Endothelial cell of umbilical vein (primary cell): ENCODE measurements around the gene MLYCD. TPM values are rescaled to one million over a fixed set of nuclear protein-coding genes. Genes with fewer than 3 reads are reported as not detected.

Experiments used
- BruUV-seq: library from RNA; stranded (reverse); fragments of 400-500 nt; replicated peaks from 2 replicates; lab custom pipeline; 2021; lab: Mats Ljungman, UMichigan
- CTCF ChIA-PET: fragments of 300-600, 350-600 bp; sonication (Branson Sonifier 250); formaldehyde crosslinking; loops from one replicate; lab custom pipeline; 2021; ENCODE audit warnings: antibody characterized with exemption, inconsistent platforms; lab: Charles Lee
- POLR2A ChIA-PET: fragments of 300-600, 350-600 bp; sonication (Branson Sonifier 250); formaldehyde crosslinking; loops from one replicate; lab custom pipeline; 2021; ENCODE audit warnings: antibody characterized with exemption, inconsistent platforms; lab: Charles Lee
- DNase-seq: peaks from one replicate; pipeline ENCODE4 v3.0.0-alpha.2; 2011; ENCODE audit warnings: low read depth, low spot score
- FAIRE-seq: peaks from 2 replicates; lab custom pipeline; 2011; peaks lifted over from hg19 to GRCh38; lab: Jason Lieb, UNC
- H2AFZ ChIP-seq: 2 replicates; pipeline ENCODE4 v1.6.0; 2012; ENCODE audit warnings: low read depth, low read length, control low read depth, inconsistent platforms
- H3K27ac ChIP-seq: 2 replicates; pipeline ENCODE4 v1.5.1; 2011; ENCODE audit warnings: low read depth, mild to moderate bottlenecking, control low read depth, low read length, moderate library complexity; ENCODE audit not compliant: insufficient read depth
- H3K27me3 ChIP-seq, 2 experiments: 2 replicates each; pipeline versions ENCODE4 v1.6.0 to v1.6.1; 2011; ENCODE audit warnings: low read length in 2 of 2, mixed read lengths in 1 of 2; ENCODE audit not compliant: control insufficient read depth in 2 of 2, insufficient read depth in 2 of 2
- H3K36me3 ChIP-seq, 2 experiments: 2 replicates in 1 of 2; 3 replicates in 1 of 2; pipeline ENCODE4 v1.5.1; 2011; ENCODE audit warnings: low read length in 2 of 2, mild to moderate bottlenecking in 1 of 2, moderate library complexity in 1 of 2; ENCODE audit not compliant: control insufficient read depth in 2 of 2, insufficient read depth in 2 of 2; ENCODE audit errors: extremely low read depth in 1 of 2
- H3K4me1 ChIP-seq: 3 replicates; pipeline ENCODE4 v1.5.1; 2011; ENCODE audit warnings: mild to moderate bottlenecking, low read length; ENCODE audit not compliant: control insufficient read depth, insufficient read depth; ENCODE audit errors: extremely low read depth
- H3K4me2 ChIP-seq: 2 replicates; pipeline ENCODE4 v1.6.1; 2011; ENCODE audit warnings: low read length, control low read depth, mixed read lengths; ENCODE audit not compliant: insufficient read depth
- H3K4me3 ChIP-seq, 3 experiments: fragments of 200-600 bp in 1 of 3; sonication (generic), shearing (Covaris generic) in 1 of 3; replicated peaks in 1 of 3; 2 replicates each; pipeline ENCODE4 v1.5.1; 2011 to 2016; ENCODE audit warnings: control low read depth in 3 of 3, low read length in 3 of 3, mild to moderate bottlenecking in 2 of 3, inconsistent platforms in 1 of 3, low read depth in 1 of 3, moderate library complexity in 1 of 3; ENCODE audit not compliant: insufficient read depth in 1 of 3
- H3K79me2 ChIP-seq: 2 replicates; pipeline ENCODE4 v1.6.0; 2012; ENCODE audit warnings: low read length, inconsistent platforms; ENCODE audit not compliant: control insufficient read depth, insufficient read depth
- H3K9ac ChIP-seq: replicated peaks from 2 replicates; pipeline ENCODE3; 2011; ENCODE audit warnings: low read length, control low read depth; ENCODE audit not compliant: insufficient read depth; ENCODE audit errors: extremely low read depth
- H3K9me1 ChIP-seq: replicated peaks from 3 replicates; pipeline ENCODE4 v1.6.0; 2011; ENCODE audit warnings: mild to moderate bottlenecking, low read length; ENCODE audit not compliant: control insufficient read depth, insufficient read depth; ENCODE audit errors: extremely low read depth
- H3K9me3 ChIP-seq: replicated peaks from 2 replicates; pipeline ENCODE4 v1.5.1; 2012; ENCODE audit warnings: low read length, inconsistent platforms; ENCODE audit not compliant: control insufficient read depth, insufficient read depth
- H4K20me1 ChIP-seq: replicated peaks from 2 replicates; pipeline ENCODE3; 2011; ENCODE audit warnings: mild to moderate bottlenecking, low read length; ENCODE audit not compliant: control insufficient read depth, insufficient read depth; ENCODE audit errors: extremely low read depth
- EZH2 ChIP-seq: IDR thresholded peaks from 2 replicates; pipeline ENCODE4 v1.6.1; 2012; ENCODE audit warnings: borderline replicate concordance, low read depth, mild to moderate bottlenecking, moderate library complexity, low read length, inconsistent platforms; ENCODE audit not compliant: severe bottlenecking
- POLR2AphosphoS5 ChIP-seq: IDR thresholded peaks from 2 replicates; pipeline ENCODE4 v1.6.1; 2012; ENCODE audit warnings: low read depth, mild to moderate bottlenecking, control low read depth, low read length, moderate library complexity; ENCODE audit not compliant: insufficient read depth
- dilution Hi-C: fragments of 300-500 bp; cut with MboI; formaldehyde crosslinking; loops from one replicate; pipeline ENCODE4 v1.15.0; 2019; ENCODE audit warnings: low sequenced_read_pairs; ENCODE audit not compliant: extremely low pct_ligation_motif_present
- intact Hi-C: fragments of 100-400 bp; cut with micrococcal nuclease; formaldehyde crosslinking; loops from one replicate; pipeline ENCODE4 v1.10.0; 2022
- polyA plus RNA-seq, 4 experiments: library from polyadenylated mRNA; depleted of rRNA in 3 of 4; stranded (reverse) in 3 of 4; unstranded in 1 of 4; fragments of >200 nt; gene quantifications; 2 replicates each; pipeline versions ENCODE4 v1.2.1 to v1.2.3, GENCODE V29; 2011 to 2012; ENCODE audit warnings: missing spikeins in 1 of 4
- total RNA-seq: library from RNA; stranded (reverse); gene quantifications from 2 replicates; pipeline ENCODE4 v1.2.3, GENCODE V29; 2021
- TF ChIP-seq, protein P1 (sequence below), 2 donors: IDR thresholded peaks; 1 replicate in 1 of 2; 2 replicates in 1 of 2; pipeline ENCODE4 v1.5.1; 2011; ENCODE audit warnings: low read length in 2 of 2, mild to moderate bottlenecking in 2 of 2, moderate library complexity in 2 of 2, control low read depth in 1 of 2, inconsistent platforms in 1 of 2, low read depth in 1 of 2; ENCODE audit not compliant: insufficient read depth in 1 of 2; ENCODE audit errors: extremely low read depth in 1 of 2

Gene MLYCD
- total and polyA plus RNA-seq, 2 donors (not counting 3 experiments of a cell fraction or from before 2014, with no cell fraction given), result 2.0 to 3.4 TPM

DNA sequence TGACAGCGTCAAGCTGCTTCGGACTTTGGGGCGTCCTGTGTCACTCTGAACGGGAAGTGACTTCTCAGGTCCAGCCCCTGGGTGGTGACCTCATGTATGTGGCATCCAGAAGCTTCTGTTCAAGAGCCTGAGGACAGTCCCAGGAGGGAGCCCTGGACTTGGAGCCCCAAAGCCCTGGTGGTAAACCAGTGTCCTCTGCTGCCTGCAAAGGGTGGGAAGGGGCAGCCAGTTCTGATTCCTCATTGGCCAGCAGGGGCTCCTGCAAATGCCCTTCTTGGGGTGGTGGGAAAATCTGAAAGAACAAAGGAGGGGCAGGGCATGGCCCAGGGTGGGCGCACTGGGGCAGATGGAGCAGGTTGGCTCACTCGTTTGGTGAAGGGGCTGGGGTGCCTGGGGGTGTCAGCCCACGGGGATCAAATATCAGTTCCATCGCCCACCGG lies 55.7 kb downstream of the MLYCD start:
- Histone ChIP-seq H3K4me2 (peak overlapping the region; percentile 70), H4K20me1 (no peaks in the 10 kb centered on the region), H3K27ac (peak overlapping the region; percentile 91), H3K4me1 (peaks cover 22% of the 10 kb centered on the region), H3K79me2 (peaks cover 4% of the 10 kb centered on the region), H3K36me3 (peaks cover 0 to 2% of the 10 kb centered on the region in 2 experiments), H2AFZ (no peak overlapping the region), H3K9me1 (no peaks in the 10 kb centered on the region), H3K9me3 (no peaks in the 10 kb centered on the region), H3K27me3 (no peaks in the 10 kb centered on the region), H3K9ac (peak overlapping the region; percentile 87), H3K4me3 (peak overlapping the region in 1 of 3 experiments; percentile 78)
- CTCF ChIA-PET, result interaction anchor here (0.9 to 2.1 kb wide), 8 partner anchors 10 to 668 kb away, joined by 3 to 14 read pairs (median 6); partner anchors contain the start of gene TAF1C
- no peak for DNase-seq
- intact Hi-C loops, result loop anchor here (1.0 to 10.0 kb wide), 3 partner anchors 88 to 350 kb away; partner anchors contain the start of gene SLC38A8
- POLR2A ChIA-PET, result no interaction called here
- FAIRE-seq, result peak; percentile 83
- dilution Hi-C loops, result no loop called here
- TF ChIP-seq, protein P1, sequence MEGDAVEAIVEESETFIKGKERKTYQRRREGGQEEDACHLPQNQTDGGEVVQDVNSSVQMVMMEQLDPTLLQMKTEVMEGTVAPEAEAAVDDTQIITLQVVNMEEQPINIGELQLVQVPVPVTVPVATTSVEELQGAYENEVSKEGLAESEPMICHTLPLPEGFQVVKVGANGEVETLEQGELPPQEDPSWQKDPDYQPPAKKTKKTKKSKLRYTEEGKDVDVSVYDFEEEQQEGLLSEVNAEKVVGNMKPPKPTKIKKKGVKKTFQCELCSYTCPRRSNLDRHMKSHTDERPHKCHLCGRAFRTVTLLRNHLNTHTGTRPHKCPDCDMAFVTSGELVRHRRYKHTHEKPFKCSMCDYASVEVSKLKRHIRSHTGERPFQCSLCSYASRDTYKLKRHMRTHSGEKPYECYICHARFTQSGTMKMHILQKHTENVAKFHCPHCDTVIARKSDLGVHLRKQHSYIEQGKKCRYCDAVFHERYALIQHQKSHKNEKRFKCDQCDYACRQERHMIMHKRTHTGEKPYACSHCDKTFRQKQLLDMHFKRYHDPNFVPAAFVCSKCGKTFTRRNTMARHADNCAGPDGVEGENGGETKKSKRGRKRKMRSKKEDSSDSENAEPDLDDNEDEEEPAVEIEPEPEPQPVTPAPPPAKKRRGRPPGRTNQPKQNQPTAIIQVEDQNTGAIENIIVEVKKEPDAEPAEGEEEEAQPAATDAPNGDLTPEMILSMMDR (IDR thresholded peaks at IDR 0.05; ENCODE audit: extremely low read depth in 1 of 2, insufficient read depth in 1 of 2, low read depth in 1 of 2, low read length in 2 of 2), result peak in 1 of 2 donors; percentile 4
- TF ChIP-seq EZH2 (no peak), POLR2AphosphoS5 (no peak)
- no TSS peak for BruUV-seq
